GM13976 (cell line): ENCODE results near the gene PCDH12.

ENCODE experiments used
- DNase-seq: peaks from one replicate; pipeline ENCODE4 v3.0.0; 2012; ENCODE audit warnings: low spot score
- in situ Hi-C: fragments of 300-500 bp; cut with MboI; formaldehyde crosslinking; loops from one replicate; pipeline ENCODE4 v1.12.0; 2022; ENCODE audit warnings: low sequenced_read_pairs, mixed read lengths, inconsistent platforms; ENCODE audit not compliant: unreplicated experiment
- TF ChIP-seq, protein P1 (sequence below): IDR thresholded peaks from 2 replicates; pipeline ENCODE4 v1.5.1; 2012; ENCODE audit warnings: borderline replicate concordance, mild to moderate bottlenecking; ENCODE audit not compliant: insufficient read depth; ENCODE audit errors: extremely low read depth, missing control alignments, control extremely low read depth

Gene PCDH12

GRCh38 chr5:141958113-141958512 is at the start of gene PCDH12:
Gene PCDH12 (minus strand): TSS chr5:141958202. CDS start chr5:141957851, 351 bp downstream.
- TF ChIP-seq, protein P1, sequence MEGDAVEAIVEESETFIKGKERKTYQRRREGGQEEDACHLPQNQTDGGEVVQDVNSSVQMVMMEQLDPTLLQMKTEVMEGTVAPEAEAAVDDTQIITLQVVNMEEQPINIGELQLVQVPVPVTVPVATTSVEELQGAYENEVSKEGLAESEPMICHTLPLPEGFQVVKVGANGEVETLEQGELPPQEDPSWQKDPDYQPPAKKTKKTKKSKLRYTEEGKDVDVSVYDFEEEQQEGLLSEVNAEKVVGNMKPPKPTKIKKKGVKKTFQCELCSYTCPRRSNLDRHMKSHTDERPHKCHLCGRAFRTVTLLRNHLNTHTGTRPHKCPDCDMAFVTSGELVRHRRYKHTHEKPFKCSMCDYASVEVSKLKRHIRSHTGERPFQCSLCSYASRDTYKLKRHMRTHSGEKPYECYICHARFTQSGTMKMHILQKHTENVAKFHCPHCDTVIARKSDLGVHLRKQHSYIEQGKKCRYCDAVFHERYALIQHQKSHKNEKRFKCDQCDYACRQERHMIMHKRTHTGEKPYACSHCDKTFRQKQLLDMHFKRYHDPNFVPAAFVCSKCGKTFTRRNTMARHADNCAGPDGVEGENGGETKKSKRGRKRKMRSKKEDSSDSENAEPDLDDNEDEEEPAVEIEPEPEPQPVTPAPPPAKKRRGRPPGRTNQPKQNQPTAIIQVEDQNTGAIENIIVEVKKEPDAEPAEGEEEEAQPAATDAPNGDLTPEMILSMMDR, result no peak
- DNase-seq, result no peak
- in situ Hi-C loops, result loop anchor here (10.0 kb wide), 1 partner anchor 263 kb away; no protein-coding TSS in a partner anchor

DNA sequence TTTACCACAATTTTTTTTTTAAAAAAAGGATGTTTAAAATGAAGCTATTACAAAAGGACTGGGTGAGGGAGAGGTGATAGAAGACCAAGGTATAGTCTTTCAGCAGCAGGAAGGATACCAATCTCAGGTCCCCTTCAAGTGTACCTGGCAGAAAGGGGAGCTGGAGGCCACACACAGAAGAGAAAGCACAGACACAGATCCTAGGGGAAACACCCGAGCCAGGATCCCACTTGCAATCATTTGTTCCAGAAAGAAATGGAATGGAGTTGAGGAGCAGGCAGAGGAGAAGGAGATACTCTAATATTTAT is 49.2 kb upstream of the PCDH12 start:
- in situ Hi-C loops, result no loop called here
- TF ChIP-seq, protein P1, result no peak
- no peak for DNase-seq

DNA sequence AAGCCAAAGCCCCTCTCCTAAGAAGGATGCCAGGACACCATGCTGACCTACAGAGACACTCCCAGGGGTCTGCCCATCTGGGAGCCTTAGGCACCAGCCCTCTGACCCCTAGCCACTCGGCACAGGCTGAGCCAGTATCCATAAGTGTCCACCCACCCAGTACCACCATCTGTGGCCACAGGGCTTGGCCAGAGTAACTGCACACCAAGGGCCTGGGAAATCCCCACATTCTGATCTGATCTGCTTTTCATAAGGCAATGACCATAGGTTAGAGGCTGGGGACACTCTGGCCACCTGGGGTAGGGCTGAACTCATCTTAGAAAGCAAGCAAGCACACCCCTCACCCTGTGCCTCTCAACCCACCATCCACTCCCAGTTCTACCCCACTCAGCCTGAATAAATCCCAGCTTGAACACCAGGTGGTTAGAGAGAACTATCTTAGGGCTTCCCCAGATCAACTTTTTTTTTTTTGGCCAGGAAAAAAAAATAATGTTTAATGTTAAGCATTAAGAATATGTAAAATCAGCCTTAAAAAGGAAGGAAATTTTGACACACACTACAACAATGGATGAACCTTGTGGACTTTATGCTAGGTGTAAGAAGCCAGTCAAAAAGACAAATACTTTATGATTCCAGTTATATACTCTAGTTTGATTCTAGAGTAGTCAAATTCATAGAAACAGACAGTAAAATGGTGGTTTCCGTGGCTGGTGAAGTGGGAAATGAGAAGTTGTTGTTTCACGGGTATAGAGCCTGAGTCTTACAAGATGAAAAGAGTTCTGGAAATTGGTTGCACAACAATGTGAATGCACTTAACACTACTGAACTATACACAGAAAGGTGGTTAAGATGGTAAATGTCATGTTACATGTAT is 48.6 kb upstream of the PCDH12 start:
- TF ChIP-seq, protein P1, result no peak
- in situ Hi-C loops, result no loop called here
- DNase-seq, result no peak

GRCh38 chr5:142003266-142003800 is 45.3 kb upstream of the PCDH12 start:
- TF ChIP-seq, protein P1, result no peak
- no peak for DNase-seq
- in situ Hi-C loops, result no loop called here

DNA sequence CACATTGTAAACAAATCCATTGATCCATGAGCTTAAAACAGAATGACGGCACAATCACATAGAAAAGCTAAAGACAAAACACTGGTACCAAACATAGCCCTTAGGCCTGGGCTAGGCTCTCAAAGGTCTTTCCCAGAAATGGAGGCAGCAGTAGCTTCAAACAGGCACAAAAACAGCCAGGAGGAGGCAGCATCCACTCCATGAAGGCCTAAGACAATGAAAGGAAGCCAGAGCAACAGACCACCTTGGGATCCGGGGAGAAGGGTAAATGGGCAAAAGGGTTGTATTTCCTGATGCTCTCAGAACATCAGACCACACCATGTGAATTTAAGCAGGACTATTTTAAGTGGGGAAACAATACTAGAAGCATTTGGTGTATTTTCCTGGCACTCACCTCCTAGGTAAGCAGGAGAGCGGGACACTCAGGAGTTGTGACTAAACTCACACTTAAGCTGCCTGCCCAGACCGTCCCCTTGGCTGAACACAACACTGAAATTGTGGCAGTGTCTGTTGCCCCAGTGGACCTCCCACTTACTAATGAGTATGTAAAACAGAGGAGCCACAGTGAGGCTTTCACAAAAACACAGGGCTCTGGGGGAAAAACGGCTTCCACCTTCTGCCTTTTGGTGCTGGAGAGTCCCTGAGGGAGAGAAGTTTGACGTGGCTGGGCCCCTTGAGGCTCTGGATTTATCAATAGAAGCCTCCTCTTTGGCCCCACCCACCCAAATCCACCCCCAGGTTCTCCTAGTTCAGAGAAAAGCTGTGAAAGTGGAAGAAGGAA is 42.9 kb upstream of the PCDH12 start:
- TF ChIP-seq, protein P1, result no peak
- in situ Hi-C loops, result no loop called here
- DNase-seq, result no peak

- DNase-seq, result no peak
- in situ Hi-C loops, result no loop called here
- TF ChIP-seq, protein P1, result no peak
Observed at GRCh38 chr5:142000173-142000572, 42.2 kb upstream of the PCDH12 start.
